T-helper 2 cell treated with Interferon-gamma antibody and Interleukin-4, amounts not matched to agents 100 ng/mL and 5 ng/mL, for 36 hours (primary cell): ENCODE results near the gene RGS1. TPM values are rescaled to one million over a fixed set of nuclear protein-coding genes. Genes with fewer than 3 reads are reported as not detected.

Experiments
- intact Hi-C: fragments of 100-400 bp; cut with micrococcal nuclease; formaldehyde crosslinking; loops from one replicate; pipeline ENCODE4 v1.15.1; 2023
- total RNA-seq: library from RNA; stranded (reverse); gene quantifications from 2 replicates; pipeline ENCODE4 v1.2.3, GENCODE V29; 2022

Gene RGS1
- total RNA-seq, 1 donor from 2014 or later, result 8.6 TPM

DNA sequence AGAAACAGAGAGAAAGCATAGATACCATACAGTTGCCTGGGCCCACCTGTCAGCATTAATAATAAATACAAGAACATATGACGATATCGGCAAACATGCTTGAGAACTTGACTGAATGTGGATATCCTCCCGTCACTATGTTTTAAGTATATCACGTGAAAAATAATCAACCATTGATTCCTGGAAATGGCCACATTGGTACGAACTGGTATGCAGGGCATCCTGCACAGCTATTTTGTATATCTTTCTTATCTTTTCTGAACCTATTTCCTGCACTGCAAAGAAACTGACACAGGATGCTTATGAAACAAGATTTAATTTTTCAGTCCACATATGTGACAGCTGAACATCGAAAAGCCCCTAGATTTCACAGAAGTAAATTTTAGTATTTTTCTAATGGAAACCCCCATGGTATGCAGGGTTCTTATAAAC is 22.8 kb upstream of the RGS1 start:
- intact Hi-C loops, result loop anchor here (1.0 to 2.0 kb wide), 2 partner anchors 14 to 20 kb away; no protein-coding TSS in a partner anchor

DNA sequence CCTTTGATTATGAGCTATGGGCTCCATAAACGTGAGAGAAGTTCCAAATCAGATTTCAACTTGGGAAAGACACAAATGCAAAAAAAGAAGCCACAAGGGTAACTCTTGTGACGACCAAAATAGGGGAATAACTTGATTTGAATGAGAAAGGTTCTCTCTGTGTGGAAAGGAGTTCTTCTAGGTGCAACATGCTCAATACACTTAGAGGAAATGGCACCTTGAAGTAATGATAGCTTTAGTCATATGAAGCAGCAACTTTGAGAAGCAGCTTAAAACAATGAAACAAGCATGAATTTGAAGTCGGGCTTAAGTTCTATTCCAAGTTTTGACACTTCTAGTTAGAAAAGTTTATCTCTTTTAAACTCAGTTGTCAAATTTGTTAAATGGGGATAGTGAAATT is 21.8 kb upstream of the RGS1 start:
- intact Hi-C loops, result loop anchor here (1.0 to 2.0 kb wide), 2 partner anchors 15 to 19 kb away; no protein-coding TSS in a partner anchor

DNA sequence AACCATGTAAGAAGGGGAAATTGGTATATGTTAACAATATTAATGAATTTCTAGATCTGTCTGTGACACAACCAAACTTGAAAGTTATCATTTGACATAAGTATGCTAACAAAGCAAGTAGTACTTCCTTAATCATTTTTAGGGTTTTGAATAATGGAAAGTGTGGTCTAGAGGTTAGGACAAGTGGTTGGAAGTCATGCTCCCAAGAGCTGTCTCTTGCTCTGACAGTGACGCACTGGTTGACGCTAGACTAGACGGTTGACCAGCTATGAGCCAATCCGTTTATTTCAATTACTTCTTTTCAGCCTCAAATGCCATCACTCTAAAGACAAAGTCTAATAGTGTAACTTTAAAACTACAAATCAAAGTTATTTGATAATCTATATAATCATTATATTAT is 20.7 kb upstream of the RGS1 start:
- intact Hi-C loops, result no loop called here

DNA sequence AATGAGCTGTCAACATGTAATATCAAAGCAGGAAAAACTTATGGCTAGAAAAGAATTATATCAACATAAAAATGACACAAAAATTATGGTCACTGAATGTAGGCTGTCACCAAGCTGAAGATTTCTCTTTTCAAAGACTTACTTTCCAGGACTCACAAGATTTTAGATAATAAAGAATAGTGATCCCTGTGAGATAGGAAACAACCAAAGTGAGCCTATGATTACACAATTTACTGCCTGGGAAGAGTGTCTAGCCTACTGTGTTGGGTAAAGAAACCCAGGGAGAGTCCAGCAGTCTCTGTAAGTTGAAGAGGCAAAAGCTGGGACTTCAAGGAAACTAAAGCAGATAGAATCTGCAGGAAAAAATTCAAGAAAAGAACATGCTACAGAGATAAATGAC is 20.2 kb upstream of the RGS1 start:
- intact Hi-C loops, result no loop called here

DNA sequence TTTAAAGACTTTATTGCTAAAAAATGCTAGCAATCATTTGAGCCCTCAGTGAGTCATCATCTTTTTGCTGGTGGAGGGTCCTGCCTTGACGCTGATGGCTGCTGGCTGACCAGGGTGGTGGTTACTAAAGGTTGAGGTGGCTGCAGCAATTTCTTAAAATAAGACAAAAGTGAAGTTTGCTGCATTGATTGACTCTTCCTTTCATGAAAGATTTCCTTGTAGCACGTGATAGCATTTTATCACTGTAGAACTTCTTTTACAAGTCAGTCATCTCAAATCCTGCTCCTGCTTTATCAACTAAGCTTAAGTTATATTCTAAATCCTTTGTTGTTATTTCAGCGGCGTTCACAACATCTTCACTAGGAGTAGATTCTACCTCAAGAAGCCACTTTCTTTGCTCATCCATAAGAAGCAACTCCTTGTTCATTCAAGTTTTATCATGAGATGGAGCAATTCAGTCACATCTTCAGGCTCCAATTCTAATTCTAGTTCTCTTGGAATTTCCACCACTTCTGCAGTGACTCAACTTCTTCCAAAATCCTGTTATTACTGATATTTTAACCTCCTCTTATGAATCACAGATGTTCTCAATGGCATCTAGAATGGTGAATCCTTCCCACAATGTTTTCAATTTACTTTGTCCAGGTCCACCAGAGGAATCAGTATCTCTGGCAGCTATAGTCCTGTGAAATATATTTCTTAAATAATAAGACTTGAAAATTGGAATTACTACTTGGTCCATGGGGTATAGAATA is 17.6 kb upstream of the RGS1 start:
- intact Hi-C loops, result no loop called here

DNA sequence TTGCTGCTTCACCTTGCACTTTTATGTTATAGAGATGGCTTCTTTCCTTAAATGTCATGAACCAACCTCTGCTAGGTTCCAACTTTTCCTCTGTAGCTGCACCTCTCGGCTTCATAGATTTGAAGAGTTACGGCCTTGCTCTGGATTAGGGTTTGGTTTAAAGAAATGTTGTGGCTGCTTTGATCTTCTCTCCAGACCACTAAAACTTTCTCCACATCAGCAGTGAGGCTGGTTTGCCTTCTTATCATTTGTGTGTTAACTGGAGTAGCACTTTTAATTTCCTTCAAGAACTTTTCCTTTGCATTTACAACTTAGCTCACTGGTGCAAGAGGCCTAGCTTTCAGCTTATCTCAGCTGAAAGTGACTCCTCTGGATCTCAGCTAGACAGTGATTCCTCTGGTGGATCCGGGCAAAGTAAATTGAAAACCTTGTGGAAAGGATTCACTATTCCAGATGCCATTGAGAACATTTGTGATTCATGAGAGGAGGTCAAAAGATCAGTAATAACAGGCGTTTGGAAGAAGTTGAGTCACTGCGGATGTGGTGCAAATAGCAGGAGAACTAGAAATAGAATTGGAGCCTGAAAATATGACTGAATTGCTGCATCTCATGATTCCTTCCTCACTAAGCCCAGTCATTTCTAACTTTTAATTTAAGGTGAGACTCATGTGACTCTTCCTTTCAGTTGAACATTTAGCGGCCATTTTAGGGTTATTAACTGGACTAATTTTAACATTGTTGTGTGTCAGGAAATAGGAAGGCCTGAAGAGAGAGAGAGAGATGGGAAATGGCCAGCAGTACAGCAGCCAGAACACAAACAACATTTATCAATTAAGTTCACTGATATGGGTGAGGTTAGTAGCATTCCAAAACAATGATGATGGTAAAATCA is 16.2 kb upstream of the RGS1 start:
- intact Hi-C loops, result loop anchor here (1.0 kb wide), 1 partner anchor 8 kb away; no protein-coding TSS in a partner anchor

DNA sequence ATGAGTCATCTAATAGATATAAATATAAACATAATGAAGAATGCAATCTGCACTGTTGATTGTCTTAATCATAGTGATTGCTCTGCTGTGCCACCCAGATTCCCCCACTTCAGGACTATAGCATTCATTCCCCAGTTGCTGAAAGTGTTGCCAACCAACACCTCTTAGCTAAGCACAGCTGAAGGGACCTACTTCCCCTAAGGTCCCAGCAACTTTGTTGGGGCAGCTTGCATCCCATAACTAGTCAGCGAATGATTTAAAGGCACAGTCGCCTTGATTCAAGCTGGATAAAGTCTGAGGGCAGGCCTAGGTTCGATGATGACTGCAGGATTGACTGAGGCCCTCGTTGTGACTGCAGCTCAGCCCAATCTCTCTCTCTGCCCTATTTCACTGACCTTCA is 14.3 kb upstream of the RGS1 start:
- intact Hi-C loops, result no loop called here

DNA sequence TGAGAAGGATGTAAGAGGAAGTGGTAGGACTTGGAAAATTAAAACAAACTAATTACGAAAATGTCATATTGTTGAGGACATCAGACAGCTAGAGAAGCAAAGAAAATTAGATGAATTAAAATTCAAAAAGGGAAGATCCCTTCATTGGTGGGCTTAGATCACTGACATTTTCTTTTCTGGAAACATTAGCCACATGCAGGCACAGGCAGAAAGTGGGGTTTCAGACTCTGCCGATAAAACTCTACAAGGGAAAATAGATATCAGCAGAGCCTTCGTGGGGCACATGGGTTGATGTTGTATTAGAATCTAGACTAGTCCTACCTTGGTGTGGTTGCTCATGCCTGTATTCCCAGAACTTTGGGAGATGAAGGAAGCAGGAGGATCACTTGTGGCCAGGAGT is 12.4 kb upstream of the RGS1 start:
- intact Hi-C loops, result no loop called here

DNA sequence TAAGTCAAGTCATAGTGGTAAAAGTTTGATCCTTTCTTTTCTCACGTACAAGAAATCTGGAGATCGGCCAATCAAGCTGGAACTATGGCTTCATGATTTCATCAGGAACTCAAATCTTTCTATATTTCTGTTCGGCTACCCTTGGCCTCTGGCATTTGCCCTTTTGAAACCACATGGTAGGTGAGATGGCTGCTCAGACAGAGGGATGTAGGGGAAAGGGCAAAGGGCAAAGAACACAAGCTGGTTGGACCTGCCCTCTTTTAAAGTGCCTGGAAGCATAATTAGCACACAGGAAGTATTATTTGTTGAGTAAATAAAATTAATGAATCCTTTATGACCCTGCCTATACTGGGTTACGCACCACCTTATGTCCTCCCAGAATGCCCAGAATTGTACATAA is 11.5 kb upstream of the RGS1 start:
- intact Hi-C loops, result no loop called here

DNA sequence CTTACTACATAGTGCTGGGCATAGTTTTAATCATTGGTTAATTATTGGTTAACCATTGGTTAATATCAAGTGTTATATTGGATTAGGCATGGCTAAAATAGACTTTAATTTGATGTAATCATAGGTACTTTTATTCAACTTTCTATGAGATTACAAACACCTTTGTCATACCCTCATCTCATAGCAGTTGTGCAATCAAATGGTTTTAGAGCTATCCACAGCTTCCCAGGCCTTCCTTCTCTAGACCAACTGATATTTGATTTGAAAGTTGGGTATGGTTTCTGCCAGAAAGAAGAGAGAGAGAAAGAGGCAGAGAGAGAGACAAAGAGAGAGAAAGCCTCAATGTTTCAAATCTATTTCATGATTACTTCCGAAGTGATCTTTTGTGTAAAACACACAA is 9.6 kb upstream of the RGS1 start:
- intact Hi-C loops, result no loop called here

DNA sequence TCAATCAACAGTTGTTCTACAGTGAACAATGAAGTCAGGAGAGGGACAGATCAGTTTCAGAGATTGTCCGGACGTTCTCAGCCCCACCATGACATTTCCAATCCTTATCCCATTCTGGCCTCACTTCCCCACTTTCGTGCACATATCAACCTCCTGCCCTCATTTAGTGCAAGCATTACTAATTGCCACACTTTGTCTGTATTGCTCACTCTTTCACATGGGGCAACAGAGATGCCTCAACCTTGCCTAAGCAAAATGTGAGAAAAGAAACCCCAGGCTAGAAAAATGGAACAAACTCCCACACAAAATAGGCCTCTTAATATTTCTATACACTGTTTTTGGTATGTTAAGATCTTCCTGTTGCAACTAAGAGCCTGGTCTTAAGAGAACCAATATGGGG is 8.9 kb upstream of the RGS1 start:
- intact Hi-C loops, result no loop called here

DNA sequence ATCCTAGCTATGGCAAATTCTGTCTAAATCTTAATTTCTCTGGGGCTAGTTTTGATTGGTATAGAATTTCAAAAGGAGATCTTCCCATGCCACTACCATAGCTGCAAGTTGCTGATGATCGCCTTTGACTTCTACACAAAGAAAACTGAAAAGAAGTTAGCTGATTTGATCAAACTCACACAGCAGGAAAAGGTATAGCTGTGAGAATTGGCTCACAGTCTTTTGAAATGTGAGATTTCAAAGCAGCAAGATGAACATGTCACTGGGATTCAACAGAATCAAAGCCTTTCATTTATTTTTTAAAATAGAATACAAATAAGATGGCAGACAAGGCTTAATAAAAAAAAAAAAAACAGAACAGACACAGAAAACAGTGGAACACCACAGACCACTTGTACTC is 7.5 kb upstream of the RGS1 start:
- intact Hi-C loops, result no loop called here

DNA sequence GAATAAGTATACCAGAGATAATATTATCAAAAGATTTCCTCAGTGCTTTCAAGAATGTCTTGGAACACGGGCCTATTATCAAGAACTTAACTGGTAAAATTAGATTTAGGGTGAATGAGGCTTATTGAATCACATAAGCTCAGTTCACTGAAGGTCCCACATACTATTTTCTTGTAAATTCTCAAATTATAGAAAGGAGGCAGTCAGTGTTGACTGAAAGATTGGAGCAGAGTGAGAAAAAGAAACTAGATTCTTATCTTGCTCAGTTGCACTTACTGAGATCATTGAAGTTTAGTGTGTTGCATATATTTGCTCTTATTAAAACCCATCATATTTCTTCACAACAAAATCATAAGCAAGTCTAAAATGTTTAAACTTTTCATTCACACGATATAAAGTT is 3.9 kb upstream of the RGS1 start:
- intact Hi-C loops, result loop anchor here (1.0 kb wide), 3 partner anchors 18 to 55 kb away; no protein-coding TSS in a partner anchor

DNA sequence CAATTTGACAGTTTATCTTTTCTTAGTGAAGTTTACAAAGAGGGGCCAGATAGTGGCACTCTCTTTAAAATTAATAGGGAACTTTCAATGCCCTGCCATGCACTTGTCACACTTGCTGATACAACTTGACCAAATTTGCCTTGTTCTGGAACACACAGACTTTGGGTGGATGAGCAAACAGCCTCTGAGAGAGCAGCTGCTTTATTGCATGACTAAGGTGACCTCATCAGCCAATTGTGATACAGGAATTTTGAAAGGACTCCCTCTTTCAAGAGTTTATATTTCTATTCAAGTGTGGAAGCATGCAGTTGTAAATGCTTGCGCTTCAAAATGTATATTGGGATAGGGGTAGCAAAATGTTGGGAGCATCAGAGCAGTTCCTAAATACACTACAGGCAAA is 2.1 kb upstream of the RGS1 start:
- intact Hi-C loops, result no loop called here

DNA sequence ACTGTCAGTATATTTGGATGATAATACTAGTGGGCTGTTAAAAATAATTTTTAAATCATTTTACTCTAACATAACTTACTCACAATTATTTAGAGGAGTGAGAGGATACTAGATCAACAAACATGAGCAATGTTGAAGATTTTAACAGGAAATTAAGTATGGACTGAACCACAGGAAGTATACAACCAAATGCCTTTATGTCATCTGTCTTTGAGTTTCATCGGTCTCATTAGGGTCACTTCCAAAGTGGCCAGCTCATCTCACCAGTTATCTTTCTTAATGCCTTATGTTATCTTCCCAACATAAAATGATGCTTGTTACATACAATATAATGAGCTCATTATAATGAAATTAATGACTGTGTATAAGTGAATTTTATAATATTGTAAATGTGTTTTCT is 1.5 kb upstream of the RGS1 start:
- intact Hi-C loops, result loop anchor here (2.0 kb wide), 1 partner anchor 235 kb away; the partner anchor contains the start of gene RGS2

DNA sequence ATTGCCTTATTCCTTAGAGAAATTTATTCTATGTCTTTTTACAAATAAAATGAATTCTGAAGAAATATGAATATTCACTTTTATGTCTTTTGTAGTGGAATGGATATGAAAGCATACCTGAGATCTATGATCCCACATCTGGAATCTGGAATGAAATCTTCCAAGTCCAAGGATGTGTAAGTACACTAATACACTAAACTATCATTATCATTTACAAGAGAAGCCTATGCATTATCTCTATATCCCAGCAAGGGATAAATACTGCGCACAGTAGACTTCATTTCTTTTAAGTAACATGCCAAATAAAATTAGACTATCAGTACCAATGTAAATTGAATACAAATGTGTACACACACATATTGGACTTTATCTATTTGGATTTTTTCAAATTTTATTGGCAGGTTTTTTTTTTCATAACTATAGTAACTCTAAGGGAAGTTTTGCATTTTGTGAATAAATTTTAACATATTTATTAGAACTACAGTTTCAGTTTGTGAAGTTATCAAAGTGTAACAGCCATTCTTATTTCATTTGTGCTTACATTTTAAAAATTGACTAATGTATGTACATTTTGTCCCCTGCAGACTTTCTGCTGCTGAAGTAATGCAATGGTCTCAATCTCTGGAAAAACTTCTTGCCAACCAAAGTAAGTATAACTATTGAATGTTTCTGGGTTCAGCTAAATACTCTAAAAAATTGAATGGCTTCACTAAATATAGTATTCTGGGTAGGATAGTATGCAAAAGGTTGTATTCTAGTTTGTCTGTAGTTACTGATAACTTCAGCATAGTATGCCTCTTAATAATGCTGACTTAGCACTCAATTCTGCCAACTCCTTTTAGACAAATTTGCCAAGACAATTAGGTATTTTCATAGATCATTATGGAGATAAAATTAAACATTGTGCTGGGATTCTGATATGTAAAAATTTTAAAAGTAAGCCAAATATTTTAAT is 894 bp downstream of the RGS1 start:
- intact Hi-C loops, result loop anchor here (5.0 kb wide), 1 partner anchor 546 kb away; the partner anchor contains the start of gene CDC73

DNA sequence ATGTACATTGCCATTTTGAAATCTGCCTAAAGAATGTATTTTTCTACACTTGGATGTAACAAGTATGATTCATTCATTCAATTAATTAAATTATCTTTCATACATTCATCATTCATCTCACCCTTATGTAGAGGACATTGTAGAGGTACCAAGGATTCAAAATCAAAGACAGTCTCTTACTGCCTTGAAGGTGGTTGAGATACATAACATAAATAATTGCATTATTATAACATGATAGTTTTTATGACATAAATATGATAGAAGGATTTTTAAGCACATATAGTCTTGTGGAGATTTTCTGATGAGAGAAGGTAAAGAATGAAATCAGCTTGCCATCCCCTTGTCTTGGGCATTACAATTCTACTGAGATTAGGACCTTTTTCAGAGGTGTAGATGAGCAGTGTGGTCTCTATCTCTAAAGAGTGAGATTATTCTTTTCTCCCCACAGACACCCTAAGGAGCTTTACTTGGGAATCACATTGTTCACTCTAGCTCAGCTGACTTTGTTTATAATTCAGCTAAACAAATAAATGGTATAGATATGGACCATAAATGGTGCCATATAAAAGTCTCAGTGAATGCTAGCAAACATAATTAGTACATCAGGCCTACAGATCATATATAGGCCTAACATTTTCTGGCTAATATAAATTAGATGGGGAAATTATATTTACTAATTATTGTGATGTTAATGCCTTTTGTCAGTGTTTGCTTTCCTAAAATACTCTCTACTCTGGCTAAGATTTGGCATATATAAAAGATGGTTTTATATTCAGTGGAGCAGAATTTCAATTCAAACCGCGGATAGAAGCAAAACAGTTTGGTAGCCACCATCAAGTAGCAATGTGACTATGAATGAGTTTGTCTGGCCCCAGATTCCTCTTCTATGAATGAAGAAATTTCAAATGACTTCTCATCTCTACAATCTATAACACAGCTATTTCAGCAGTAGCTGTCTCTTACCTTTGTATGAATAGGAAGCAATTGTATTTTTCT is 1.9 kb downstream of the RGS1 start:
- intact Hi-C loops, result loop anchor here (5.0 kb wide), 1 partner anchor 545 kb away; the partner anchor contains the start of gene CDC73

DNA sequence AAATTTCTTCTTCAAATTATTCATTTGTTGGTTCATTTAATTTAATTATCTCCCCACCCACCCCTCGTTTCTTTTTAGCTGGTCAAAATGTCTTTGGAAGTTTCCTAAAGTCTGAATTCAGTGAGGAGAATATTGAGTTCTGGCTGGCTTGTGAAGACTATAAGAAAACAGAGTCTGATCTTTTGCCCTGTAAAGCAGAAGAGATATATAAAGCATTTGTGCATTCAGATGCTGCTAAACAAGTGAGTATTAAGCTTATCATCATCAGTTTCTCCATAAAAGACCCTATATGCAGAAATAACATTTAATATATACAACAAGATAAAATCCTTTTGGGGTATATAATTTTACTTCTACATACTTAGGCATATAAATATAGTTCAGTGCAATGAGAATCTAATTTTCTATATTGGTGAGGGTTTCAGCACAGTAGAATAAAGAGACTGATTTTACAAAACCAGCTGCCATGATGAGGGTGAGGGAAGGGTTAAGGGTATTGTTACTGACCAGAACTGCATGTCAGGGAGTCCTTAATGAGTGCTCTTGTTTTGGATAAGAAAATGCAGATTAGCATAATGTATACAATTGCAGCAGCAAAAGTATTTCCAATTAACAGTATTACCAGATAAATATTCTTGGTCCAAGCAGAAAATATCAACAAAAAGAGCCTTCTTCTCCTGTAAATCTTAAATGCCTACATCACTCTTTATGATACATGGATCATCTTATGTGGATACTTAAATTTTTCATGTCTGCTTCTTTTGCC is 2.8 kb downstream of the RGS1 start:
- intact Hi-C loops, result loop anchor here (5.0 kb wide), 1 partner anchor 544 kb away; the partner anchor contains the start of gene CDC73
